NCI-H2171 treated with DMSO at 0.1 percent for 48 hours (cell line): ENCODE results near the gene TVP23C.
A peak's percentile ranks its signal among the peaks of the same experiment; 100 is the strongest.

Source experiments
- DNase-seq: peaks from one replicate; lab custom pipeline; 2025; lab: John Stamatoyannopoulos, UW

The TVP23C gene

DNA sequence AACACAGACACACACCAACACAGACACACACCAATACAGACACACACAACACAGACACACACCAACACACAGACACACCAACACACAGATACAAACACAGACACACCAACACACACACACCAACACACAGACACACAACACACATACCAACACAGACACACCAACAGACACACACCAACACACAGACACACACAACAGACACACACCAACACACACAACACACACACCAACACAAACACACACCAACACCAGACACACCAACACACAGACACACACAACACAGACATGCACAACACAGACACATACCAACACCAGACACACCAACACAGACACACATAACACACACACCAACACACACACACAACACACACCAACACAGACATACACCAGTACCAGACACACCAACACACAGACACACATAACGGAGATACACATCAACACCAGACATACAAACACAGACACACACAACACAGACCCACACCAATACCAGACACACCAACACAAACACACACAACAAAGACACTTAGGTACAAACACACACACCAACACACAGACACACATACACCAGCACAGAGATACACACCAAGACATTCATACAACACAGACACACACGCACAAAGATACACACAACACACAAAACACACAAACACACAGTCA is 98.1 kb downstream of the TVP23C start:
- DNase-seq, result no peak

GRCh38 chr17:15464231-15464985 is 98.9 kb downstream of the TVP23C start:
- DNase-seq, result no peak

- no peak for DNase-seq
These were observed 100.1 kb downstream of the TVP23C start for GRCh38 chr17:15462976-15463772.

DNA sequence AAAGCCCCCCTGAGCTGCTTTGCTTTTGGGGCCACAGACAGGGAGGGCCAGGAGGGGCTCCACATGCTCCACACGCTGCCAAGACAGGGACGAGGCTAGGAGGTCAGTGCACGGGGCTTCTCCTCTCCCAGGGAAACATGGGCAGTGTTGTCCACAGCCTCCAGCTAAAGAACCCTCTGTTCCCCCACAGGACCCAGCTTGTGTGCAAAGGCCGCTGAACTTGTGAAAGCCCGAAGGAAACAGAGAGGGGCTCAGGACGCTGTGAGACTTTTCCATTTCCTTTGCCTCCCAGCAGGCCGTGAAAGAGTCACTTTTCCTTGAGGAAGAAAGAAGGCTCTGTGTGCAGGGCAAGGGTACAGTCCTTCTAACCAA is 105.6 kb downstream of the TVP23C start:
- DNase-seq, result no peak

DNA sequence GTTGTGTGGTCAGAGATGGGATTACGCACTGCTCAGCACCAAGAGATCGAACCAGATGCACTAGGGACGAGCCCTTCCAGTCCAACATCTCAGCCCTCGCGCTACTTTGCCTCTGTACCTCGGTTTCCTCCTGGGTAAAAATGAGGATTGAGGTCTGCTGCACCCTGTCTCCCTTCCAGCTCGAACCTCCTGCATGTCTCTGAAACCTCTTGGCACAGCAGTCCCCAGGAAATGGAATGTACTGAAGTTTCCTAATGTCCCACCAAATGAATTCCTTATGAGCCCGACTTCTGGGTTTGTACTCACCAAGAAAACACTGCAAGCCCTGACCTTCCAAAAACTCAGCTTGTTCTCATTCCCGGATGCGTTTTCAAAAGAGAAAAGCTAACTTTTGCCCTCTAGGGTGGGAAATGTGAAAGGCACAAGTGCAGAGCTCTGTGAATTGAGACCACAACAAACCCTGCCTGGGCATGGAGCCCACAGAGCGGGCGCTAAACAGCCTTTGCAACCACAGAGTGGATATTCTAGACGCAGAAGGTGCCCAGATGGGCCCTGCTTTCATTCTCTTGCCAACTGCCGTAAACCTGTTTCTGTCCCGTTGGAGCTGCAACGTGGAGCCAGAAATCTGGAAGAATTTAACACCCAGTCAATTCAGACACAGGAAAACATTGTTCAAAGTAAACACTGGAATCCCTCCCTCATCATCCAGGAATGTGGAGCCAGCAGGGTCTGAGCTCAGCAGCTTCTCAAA is 106.1 kb downstream of the TVP23C start:
- peak; percentile 83 for DNase-seq

DNA sequence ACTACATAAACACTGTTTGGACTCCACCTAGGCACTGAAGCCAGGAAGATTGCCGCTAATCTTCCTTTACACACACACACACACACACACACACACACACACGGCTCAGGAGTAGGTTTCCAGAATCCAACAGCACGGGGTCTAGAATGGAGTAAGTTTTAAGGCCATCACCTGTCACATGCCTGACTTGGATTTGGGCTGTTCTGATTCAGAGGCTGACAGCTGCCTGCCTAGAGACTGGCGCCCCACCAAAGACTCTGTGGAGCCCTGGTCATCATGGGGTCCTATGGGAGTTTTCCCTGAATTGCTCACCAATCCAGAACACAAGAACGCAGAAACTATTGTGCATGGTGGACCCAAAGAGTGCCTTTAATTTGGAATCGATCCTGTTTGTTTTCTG is 106.8 kb downstream of the TVP23C start:
- no peak for DNase-seq

DNA sequence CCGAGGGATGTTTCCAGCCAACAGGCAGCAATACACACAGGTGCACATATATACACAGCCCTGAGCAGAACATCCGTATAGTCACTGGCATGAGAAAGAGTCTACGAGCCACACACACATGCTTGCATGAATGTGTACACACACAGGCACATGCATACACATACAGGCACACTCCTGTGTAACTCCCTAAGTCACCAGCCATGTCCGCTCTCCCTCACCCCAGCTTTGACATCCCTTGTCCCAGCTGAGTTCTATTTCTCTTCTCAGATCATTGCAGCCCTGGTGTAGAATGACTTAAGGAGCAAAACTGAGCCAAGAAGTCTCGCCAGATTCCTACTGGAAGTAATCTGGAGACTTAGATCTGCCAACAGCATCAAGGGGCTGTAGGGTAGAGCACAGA is 108.9 kb downstream of the TVP23C start:
- DNase-seq, result no peak

DNA sequence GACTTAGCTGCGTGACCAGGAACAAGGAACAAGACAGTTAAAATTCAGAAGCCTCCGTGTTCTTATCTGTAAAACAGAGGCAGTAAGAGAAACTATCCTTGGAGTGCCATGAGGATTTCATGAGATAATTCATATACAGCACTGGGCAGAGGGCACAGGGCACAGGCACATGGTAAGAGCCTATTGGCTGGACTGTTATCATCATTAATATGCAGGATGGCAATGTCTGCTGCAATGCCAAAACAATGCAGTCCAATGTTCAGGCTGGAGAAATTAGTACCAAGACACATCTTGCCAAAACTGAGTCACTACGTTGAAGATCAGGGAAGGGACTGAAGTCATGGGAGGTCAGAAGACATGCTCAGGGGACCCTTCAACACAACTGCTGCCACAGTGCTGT is 109.5 kb downstream of the TVP23C start:
- no peak for DNase-seq

- DNase-seq, result no peak
These were observed 110.0 kb downstream of the TVP23C start for GRCh38 chr17:15453246-15453645.

DNA sequence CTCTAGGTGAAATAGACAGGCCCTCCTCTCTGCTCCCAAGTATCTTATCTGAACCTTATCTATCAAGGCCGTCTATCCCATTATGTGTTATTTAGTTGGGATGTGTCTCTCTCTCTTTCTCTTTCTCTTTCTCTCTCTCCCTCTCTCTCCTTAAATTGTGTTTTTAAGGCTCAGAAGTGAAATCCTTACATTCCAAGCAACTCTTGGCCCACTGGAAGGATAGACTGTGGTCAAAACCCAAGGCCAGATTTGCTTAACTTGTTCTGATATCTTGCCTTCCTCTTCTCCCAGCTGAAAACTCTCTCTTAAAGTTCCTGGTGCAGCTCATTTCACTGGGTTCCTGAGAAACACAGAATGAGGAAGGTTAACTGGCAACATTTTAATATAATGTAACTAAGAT is 110.5 kb downstream of the TVP23C start:
- DNase-seq, result no peak
